HUES48 (cell line): Measurements from ENCODE around the gene KIFC1.

Experiments used
- H3K27ac ChIP-seq: one replicate; pipeline ENCODE4 v1.7.0; 2013; ENCODE audit warnings: low read depth, low read length, inconsistent platforms
- H3K27me3 ChIP-seq: 2 replicates; pipeline ENCODE4 v1.6.1; 2013; ENCODE audit warnings: mild to moderate bottlenecking, low read length; ENCODE audit not compliant: control insufficient read depth, insufficient read depth
- H3K36me3 ChIP-seq: 2 replicates; pipeline ENCODE4 v1.6.1; 2013; ENCODE audit warnings: low read length; ENCODE audit not compliant: control insufficient read depth, insufficient read depth
- H3K4me1 ChIP-seq: 2 replicates; pipeline ENCODE4 v1.6.1; 2013; ENCODE audit warnings: mild to moderate bottlenecking, low read length; ENCODE audit not compliant: control insufficient read depth, insufficient read depth
- H3K4me3 ChIP-seq: 2 replicates; pipeline ENCODE4 v1.5.1; 2013; ENCODE audit warnings: mild to moderate bottlenecking, low read depth, low read length
- H3K9ac ChIP-seq: 2 replicates; pipeline ENCODE4 v1.6.1; 2013; ENCODE audit warnings: mild to moderate bottlenecking, low read depth, low read length, moderate library complexity
- H3K9me3 ChIP-seq: 2 replicates; pipeline ENCODE4 v1.6.1; 2013; ENCODE audit warnings: low read length; ENCODE audit not compliant: control insufficient read depth, insufficient read depth

Gene KIFC1

DNA sequence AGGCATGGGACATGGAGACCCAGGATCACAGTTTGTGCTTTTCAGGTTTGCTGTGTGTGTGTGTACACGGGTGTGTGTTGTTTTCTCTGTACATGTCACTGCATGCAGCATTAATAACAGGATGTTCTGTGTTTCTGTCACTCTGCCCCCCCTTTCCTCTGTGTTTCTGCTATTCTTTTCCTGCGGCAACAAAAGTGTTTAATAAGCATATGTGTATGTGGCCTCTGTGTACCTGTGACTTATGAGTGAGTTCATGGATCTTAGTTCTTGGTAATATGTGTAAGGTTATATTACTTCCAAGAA lies 38.1 kb downstream of the KIFC1 start:
- H3K4me3 ChIP-seq, result no peak overlapping the region
- no peaks in the 10 kb centered on the region for H3K27me3 ChIP-seq
- H3K27ac ChIP-seq, result peak overlapping the region; percentile 98
- H3K9me3 ChIP-seq, result no peaks in the 10 kb centered on the region
- H3K9ac ChIP-seq, result no peak overlapping the region
- H3K36me3 ChIP-seq, result no peaks in the 10 kb centered on the region
- H3K4me1 ChIP-seq, result peaks cover 61% of the 10 kb centered on the region

DNA sequence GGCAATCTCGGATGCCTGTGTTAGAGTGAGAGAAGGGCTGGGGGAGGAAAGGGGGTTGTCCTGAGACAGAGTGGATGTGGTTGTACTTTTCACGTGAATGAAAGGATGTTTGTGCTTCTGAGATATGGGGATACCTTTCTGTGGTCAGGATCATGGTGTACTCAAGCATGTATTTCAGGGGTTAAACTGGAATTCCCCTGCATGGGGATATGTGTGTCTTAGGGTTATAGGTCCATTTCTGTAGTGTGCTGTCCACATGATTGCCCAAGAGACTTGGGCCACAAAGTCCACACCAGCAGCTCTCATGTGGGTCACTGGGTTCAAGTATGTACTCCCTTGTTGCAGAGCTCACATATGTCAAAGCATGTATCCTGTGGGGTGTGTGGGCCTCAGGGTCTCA lies 38.7 kb downstream of the KIFC1 start:
- peak overlapping the region; percentile 65 for H3K4me3 ChIP-seq
- H3K9ac ChIP-seq, result no peak overlapping the region
- H3K36me3 ChIP-seq, result peaks cover 5% of the 10 kb centered on the region
- H3K27me3 ChIP-seq, result no peaks in the 10 kb centered on the region
- H3K4me1 ChIP-seq, result peaks cover 58% of the 10 kb centered on the region
- peak overlapping the region; percentile 98 for H3K27ac ChIP-seq
- no peaks in the 10 kb centered on the region for H3K9me3 ChIP-seq

DNA sequence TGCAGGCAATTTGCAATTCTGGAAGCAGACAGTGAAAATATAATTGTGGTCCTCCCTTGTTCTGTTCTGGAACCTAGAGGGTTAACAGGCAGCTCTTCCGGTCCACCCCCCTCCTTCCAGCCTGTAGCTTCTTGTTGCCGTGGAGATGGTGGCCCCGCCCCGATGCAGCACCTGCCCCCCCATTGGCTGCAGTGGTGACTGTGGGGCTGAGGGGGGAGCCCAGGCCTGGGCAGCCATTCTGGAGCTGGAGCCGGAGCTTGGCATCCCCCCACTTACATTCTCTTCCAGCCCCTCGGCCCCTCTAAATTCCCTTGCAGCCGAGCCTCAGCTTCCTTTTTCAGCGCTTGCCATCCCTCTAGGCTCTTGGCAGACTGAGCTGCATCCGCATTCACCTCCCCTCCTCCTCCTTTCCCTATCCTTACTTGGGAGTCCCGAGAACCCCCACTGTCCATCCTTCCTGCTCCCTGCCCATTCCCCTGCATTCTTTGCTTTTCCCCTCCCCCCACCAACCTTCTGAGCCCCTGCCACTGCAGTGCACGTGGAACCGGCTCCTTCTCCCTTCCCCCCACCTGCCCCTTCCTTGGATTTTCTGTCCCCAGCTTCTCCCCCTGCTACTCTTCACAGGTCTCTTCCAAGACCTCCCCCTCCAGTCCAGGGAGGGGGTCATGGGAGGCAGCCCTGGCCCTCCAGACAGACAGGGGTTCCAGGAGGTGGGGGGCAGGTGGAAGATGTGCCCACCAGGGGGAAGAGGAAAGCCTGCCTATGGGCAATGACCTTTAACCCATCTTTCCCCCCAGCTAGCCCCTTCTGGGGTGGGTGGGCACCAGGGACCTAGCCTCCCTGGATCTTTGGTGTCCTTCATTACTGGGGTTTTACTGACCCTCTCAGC lies 39.6 kb downstream of the KIFC1 start:
- Histone ChIP-seq H3K4me3 (peak overlapping the region; percentile 65), H3K27ac (peak overlapping the region; percentile 98), H3K27me3 (no peaks in the 10 kb centered on the region)

DNA sequence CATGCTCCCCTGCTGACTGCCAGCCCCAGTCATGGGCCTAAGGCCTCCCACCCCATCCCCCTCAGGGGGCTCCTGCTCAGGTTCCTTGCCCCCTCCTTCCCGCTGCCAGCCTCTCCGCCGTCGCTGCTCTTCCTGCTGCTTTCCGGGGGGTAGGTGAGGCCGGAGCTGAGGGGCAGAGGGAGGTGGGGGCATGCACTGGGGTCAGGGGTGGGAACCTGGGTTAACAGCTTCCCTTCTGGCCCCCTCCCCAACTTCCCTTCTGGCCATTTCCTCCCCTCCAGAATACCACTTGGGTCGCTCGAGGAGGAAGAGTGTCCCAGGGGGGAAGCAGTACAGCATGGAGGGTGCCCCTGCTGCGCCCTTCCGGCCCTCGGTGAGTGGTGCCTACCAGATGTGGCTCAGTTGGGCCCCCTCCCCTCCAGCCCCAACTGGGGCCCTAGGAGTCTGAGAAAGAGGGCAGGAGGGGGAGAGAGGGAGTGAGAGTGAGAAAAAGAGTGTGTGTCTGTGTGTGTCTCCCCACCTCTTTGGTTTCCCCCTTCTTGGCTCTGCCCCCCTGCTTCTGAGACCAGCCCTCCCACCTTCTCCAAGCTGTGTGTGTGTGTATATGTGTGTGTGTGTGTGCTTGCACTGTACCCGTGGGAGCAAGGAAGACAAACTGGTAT lies 40.4 kb downstream of the KIFC1 start:
- H3K9ac ChIP-seq, result peak overlapping the region; percentile 65
- no peaks in the 10 kb centered on the region for H3K27me3 ChIP-seq
- peaks cover 21% of the 10 kb centered on the region for H3K36me3 ChIP-seq
- H3K9me3 ChIP-seq, result no peaks in the 10 kb centered on the region
- peak overlapping the region; percentile 65 for H3K4me3 ChIP-seq
- H3K4me1 ChIP-seq, result peaks cover 55% of the 10 kb centered on the region
- H3K27ac ChIP-seq, result peak overlapping the region; percentile 98

More for the DNA sequence above, 39.6 kb downstream of the KIFC1 start:
- H3K9ac ChIP-seq, result peak overlapping the region; percentile 65
- H3K36me3 ChIP-seq, result peaks cover 14% of the 10 kb centered on the region
- no peaks in the 10 kb centered on the region for H3K9me3 ChIP-seq
- H3K4me1 ChIP-seq, result peaks cover 57% of the 10 kb centered on the region

DNA sequence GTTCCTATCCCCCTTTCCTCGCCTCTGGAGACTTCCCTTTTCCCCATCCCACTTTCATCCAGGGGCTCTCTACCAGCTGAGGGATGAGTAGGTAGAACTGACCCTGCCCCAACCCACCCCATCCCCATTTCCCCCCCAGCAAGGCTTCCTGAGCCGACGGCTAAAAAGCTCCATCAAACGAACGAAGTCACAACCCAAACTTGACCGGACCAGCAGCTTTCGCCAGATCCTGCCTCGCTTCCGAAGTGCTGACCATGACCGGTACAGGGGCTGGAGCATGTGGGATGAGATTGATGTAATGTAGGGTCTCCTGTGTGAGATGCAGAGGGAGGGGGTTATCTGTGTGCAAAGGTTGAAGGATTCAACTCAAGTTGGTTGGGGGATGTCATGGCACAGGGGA lies 40.9 kb downstream of the KIFC1 start:
- Histone ChIP-seq H3K27me3 (no peaks in the 10 kb centered on the region), H3K9ac (no peak overlapping the region), H3K36me3 (peaks cover 27% of the 10 kb centered on the region), H3K4me1 (peaks cover 51% of the 10 kb centered on the region), H3K9me3 (no peaks in the 10 kb centered on the region), H3K27ac (peak overlapping the region; percentile 98), H3K4me3 (peak overlapping the region; percentile 65)

DNA sequence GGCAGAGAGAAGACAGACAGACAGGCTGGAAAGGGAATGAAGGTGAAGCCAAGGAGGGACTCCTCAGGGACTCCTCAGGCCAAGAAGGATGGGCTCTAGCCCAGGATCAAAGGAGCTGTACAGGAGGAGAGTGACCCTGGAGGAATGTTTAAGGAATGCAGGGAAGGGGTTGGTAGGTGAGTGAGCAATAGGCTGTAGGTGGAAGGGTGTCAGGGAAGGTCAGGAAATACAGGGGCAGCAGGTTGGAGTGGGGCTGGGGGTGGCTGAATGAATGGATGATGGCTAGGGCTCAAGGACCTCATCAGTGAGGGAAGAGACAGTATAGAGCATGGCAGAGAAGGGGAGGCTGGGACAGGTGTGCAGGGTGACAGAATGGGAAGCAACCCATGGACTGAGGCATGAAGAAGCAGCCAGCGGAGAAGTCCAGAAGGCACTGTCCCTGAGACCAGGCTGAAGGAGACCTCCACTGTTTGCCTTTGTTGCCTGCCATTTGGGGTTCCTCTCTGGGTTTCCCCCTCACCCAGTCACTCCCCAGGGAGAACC lies 41.4 kb downstream of the KIFC1 start:
- Histone ChIP-seq H3K4me1 (peaks cover 51% of the 10 kb centered on the region), H3K27ac (peak overlapping the region; percentile 98), H3K27me3 (no peaks in the 10 kb centered on the region), H3K9me3 (no peaks in the 10 kb centered on the region), H3K4me3 (peak overlapping the region; percentile 65), H3K36me3 (peaks cover 31% of the 10 kb centered on the region), H3K9ac (peak overlapping the region; percentile 29; the same call in 1 of the 2 replicates)

DNA sequence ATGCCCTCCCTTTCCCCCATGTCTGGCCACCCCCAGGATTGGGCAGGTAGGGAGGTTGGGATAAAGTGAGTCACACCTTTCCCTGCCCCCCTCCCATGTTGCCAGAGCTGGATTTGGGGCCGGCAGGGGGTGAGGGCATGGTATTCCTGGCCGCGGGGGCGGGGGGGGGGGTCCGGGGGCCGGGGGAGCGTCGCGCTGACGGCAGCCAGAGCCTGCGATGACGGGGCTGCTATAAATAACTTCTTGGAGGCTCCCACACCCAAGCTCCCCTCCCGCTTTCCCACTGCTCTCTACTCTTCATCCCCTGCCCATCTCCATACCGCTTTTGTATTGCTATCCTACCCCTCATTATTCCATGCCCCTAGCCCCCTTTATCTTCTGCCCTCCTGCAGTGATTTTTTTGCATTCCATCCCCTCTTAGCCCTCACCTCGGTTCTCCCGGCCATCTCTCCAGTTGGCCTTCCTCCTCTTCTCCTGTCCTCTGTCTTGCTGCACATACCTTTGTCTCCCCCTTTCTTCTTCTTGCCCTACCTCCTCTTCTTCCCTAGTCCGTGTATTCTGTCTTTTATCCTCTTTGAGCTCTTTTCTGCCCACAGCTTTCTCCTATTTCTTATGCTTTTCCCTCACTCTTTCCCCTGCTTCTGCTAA lies 42.0 kb downstream of the KIFC1 start:
- Histone ChIP-seq H3K27ac (peak overlapping the region; percentile 98), H3K4me3 (peak overlapping the region; percentile 65), H3K4me1 (peaks cover 46% of the 10 kb centered on the region), H3K27me3 (no peaks in the 10 kb centered on the region), H3K36me3 (peaks cover 37% of the 10 kb centered on the region), H3K9ac (peak overlapping the region; percentile 29; the same call in 1 of the 2 replicates), H3K9me3 (no peaks in the 10 kb centered on the region)

DNA sequence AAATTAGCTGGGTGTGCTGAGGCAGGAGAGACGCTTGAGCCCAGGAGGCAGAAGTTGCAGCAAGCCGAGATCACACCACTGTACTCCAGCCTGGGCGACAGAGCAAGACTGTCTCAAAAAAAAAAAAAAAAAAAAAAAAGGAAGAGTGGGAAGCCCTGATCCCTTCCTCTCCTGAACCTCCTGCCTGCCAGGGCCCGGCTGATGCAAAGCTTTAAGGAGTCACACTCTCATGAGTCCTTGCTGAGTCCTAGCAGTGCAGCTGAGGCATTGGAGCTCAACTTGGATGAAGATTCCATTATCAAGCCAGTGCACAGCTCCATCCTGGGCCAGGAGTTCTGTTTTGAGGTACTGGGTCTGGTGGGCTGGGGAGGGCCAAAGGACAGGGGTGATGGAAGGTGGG lies 43.3 kb downstream of the KIFC1 start:
- Histone ChIP-seq H3K9me3 (no peaks in the 10 kb centered on the region), H3K4me3 (no peak overlapping the region), H3K9ac (no peak overlapping the region), H3K36me3 (peaks cover 48% of the 10 kb centered on the region), H3K27me3 (no peaks in the 10 kb centered on the region), H3K27ac (no peak overlapping the region), H3K4me1 (peaks cover 34% of the 10 kb centered on the region)

DNA sequence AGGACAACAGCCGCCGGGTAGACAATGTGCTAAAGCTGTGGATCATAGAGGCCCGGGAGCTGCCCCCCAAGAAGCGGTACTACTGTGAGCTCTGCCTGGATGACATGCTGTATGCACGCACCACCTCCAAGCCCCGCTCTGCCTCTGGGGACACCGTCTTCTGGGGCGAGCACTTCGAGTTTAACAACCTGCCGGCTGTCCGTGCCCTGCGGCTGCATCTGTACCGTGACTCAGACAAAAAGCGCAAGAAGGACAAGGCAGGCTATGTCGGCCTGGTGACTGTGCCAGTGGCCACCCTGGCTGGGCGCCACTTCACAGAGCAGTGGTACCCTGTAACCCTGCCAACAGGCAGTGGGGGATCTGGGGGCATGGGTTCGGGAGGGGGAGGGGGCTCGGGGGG lies 46.0 kb downstream of the KIFC1 start:
- peaks cover 75% of the 10 kb centered on the region for H3K36me3 ChIP-seq
- no peak overlapping the region for H3K9ac ChIP-seq
- no peaks in the 10 kb centered on the region for H3K27me3 ChIP-seq
- H3K9me3 ChIP-seq, result no peaks in the 10 kb centered on the region
- H3K27ac ChIP-seq, result no peak overlapping the region
- H3K4me1 ChIP-seq, result peaks cover 13% of the 10 kb centered on the region
- no peak overlapping the region for H3K4me3 ChIP-seq

DNA sequence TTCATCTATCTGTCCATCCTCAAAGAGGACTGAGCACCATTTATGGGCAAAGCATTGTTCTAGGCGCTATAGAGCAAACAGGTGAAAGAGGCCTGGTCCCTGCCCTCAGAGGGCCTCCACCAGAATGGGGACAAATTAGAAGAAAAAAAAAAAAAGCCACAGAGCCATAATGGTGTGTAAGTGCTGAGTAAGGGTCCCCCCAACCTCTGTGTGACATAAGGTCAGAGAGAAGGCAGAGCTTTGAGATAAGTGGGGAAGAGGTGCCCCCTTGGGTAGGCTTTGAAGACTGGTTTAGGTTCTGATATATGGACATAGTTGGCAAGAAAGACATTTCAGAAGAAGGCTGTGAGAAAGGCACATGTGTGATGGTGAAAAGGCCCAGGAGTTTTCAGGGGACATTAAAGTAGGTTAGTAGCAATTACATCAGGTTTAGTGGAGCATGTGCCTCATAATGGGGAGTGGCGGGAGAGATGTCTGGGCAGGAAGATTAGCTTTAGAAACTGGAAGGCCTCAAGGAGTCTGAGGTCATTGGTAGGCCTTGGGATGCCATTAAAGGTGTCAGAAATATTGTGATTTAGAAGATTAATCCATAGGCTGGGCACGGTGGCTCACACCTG lies 47.5 kb downstream of the KIFC1 start:
- Histone ChIP-seq H3K4me3 (no peak overlapping the region), H3K9me3 (no peaks in the 10 kb centered on the region), H3K27ac (no peak overlapping the region), H3K27me3 (no peaks in the 10 kb centered on the region), H3K36me3 (peaks cover 86% of the 10 kb centered on the region), H3K9ac (no peak overlapping the region), H3K4me1 (peaks cover 2% of the 10 kb centered on the region)
